Measurements from ENCODE around the gene MTMR3.

Gene MTMR3

DNA sequence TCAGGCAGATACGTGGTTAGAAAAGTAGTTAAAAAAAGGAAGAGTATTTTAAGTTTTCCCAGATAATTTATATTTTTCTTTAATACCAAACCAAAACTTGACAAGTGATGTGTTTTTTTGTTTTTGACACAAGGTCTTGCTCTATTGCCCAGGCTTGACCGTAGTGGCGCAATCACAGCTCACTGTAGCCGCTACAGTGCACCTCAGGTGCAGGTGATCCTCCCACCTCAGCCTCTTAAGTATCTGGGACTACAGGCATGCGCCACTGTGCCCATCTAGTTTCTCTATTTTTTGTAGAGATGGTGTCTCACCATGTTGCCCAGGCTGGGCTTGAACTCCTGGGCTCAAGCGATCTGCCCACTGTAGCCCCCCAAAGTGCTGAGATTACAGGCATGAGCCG is 92.5 kb downstream of the MTMR3 start:
- H3K4me3 ChIP-seq (ENCODE audit: low read depth, low read length): no peak overlapping the region
- TF ChIP-seq, protein P1, sequence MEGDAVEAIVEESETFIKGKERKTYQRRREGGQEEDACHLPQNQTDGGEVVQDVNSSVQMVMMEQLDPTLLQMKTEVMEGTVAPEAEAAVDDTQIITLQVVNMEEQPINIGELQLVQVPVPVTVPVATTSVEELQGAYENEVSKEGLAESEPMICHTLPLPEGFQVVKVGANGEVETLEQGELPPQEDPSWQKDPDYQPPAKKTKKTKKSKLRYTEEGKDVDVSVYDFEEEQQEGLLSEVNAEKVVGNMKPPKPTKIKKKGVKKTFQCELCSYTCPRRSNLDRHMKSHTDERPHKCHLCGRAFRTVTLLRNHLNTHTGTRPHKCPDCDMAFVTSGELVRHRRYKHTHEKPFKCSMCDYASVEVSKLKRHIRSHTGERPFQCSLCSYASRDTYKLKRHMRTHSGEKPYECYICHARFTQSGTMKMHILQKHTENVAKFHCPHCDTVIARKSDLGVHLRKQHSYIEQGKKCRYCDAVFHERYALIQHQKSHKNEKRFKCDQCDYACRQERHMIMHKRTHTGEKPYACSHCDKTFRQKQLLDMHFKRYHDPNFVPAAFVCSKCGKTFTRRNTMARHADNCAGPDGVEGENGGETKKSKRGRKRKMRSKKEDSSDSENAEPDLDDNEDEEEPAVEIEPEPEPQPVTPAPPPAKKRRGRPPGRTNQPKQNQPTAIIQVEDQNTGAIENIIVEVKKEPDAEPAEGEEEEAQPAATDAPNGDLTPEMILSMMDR (IDR thresholded peaks at IDR 0.05; ENCODE audit: low read depth, low read length, missing control alignments): no peak
- no peak for DNase-seq (ENCODE audit: low read depth)

DNA sequence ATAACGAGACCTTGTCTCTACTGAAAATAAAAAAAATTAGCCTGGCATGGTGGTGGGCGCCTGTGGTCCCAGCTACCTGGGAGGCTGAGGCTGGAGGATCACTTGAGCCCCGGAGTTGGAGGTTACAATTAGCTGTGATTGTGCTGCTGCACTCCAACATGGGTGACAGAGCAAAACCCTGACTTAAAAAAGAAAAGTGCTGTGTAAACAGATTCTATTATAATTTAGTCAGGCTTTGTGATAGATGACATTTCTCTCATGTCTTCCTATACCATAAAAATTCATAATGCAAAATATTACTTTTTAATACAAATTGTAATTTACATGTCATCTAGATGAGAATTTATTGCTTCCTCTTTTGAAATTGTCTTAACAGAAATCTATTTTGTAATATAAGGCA is 94.1 kb downstream of the MTMR3 start:
- H3K4me3 ChIP-seq (ENCODE audit: low read depth, low read length): no peak overlapping the region
- DNase-seq (ENCODE audit: low read depth): no peak
- TF ChIP-seq, protein P1 (IDR thresholded peaks at IDR 0.05; ENCODE audit: low read depth, low read length, missing control alignments): no peak

DNA sequence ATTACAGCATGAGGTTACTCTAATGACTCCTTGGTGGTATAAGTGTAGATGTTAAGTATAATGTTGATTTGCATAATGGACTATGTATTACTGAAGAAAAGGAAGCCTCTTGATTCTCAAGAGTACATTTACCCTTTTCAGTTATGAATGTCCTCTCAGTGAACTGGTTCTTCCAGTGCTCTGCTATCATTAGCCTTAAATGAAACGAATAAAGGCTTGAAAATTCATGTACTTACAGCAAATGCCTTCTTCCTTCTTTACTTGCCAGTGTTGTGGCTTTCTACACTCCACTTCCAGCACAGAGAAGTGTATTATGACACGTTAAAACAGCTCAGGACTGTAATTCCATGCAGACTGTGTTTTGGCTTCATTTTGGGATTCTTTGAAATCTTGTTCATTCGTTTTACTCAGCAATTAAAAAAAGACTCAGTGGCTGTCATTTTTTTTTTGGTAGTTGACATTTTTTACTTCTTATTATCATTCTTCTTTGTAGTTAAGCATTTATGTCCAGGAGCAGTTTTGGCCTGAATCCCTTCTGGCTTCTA is 96.9 kb downstream of the MTMR3 start:
- no peak overlapping the region for H3K4me3 ChIP-seq (ENCODE audit: low read depth, low read length)
- TF ChIP-seq, protein P1 (IDR thresholded peaks at IDR 0.05; ENCODE audit: low read depth, low read length, missing control alignments): no peak
- DNase-seq (ENCODE audit: low read depth): no peak

GRCh38 chr22:29983296-29983917 is 100.4 kb downstream of the MTMR3 start:
- TF ChIP-seq, protein P1 (IDR thresholded peaks at IDR 0.05; ENCODE audit: low read depth, low read length, missing control alignments): no peak
- no peak for DNase-seq (ENCODE audit: low read depth)
- no peak overlapping the region for H3K4me3 ChIP-seq (ENCODE audit: low read depth, low read length)

DNA sequence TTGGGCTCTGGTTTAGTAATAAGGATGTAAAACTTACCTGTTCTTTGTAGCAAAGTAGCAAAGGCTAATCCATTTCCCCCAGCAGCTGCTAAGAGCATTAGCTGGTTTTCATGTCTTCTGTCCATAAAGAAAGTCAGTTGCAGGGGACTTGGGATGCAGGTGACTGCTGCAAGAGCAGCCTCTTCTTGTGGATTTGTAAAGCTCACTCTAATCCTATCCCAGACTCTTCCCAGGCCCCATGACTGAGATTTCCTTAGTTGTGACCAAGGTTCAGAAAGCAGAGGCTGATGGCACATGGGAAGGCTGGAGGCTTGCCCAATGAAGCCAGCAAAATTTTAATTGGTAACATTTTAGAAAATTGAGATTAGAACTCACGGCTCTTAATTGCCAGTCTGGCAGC is 102.9 kb downstream of the MTMR3 start:
- DNase-seq (ENCODE audit: low read depth): no peak
- TF ChIP-seq, protein P1 (IDR thresholded peaks at IDR 0.05; ENCODE audit: low read depth, low read length, missing control alignments): no peak
- H3K4me3 ChIP-seq (ENCODE audit: low read depth, low read length): no peak overlapping the region

GRCh38 chr22:29987137-29987536 is 104.2 kb downstream of the MTMR3 start:
- TF ChIP-seq, protein P1 (IDR thresholded peaks at IDR 0.05; ENCODE audit: low read depth, low read length, missing control alignments): no peak

GRCh38 chr22:29988719-29989118 is 105.7 kb downstream of the MTMR3 start:
- DNase-seq (ENCODE audit: low read depth): no peak
- H3K4me3 ChIP-seq (ENCODE audit: low read depth, low read length): no peak overlapping the region
- TF ChIP-seq, protein P1 (IDR thresholded peaks at IDR 0.05; ENCODE audit: low read depth, low read length, missing control alignments): no peak

More at GRCh38 chr22:29987137-29987536, 104.2 kb downstream of the MTMR3 start:
- no peak overlapping the region for H3K4me3 ChIP-seq (ENCODE audit: low read depth, low read length)
- DNase-seq (ENCODE audit: low read depth): no peak

Data from GM12864 (cell line).